HEK293 (cell line): Measurements from ENCODE around the gene RAD21L1.

Experiments used
- CTCF ChIA-PET: fragments of 350-600 bp; formaldehyde crosslinking; extraction: SDS; loops from one replicate; lab custom pipeline; 2021; ENCODE audit warnings: antibody characterized with exemption; lab: Yijun Ruan, JAX
- POLR2A ChIA-PET: fragments of 300-600 bp; formaldehyde crosslinking; extraction: SDS; loops from one replicate; lab custom pipeline; 2020; ENCODE audit warnings: antibody characterized with exemption, inconsistent platforms; lab: Yijun Ruan, JAX
- H3K27ac ChIP-seq: fragments of 200-500 bp; sonication (Bioruptor generic); 2 replicates; pipeline ENCODE4 v1.5.1; 2014; ENCODE audit warnings: low read depth, low read length, control low read depth, inconsistent platforms; ENCODE audit errors: extremely low read depth
- H3K36me3 ChIP-seq, 2 experiments: fragments of 200-500 bp in 1 of 2; sonication (Bioruptor generic) in 1 of 2; 1 replicate in 1 of 2; 2 replicates in 1 of 2; pipeline ENCODE4 v1.5.1; 2014 to 2017; ENCODE audit warnings: inconsistent platforms in 2 of 2, low read length in 2 of 2; ENCODE audit not compliant: control insufficient read depth in 2 of 2, insufficient read depth in 1 of 2
- H3K4me1 ChIP-seq: fragments of 200-500 bp; sonication (Bioruptor generic); 2 replicates; pipeline ENCODE4 v1.5.1; 2014; ENCODE audit warnings: mild to moderate bottlenecking, low read length, inconsistent platforms; ENCODE audit not compliant: control insufficient read depth, insufficient read depth
- H3K4me3 ChIP-seq: 2 replicates; pipeline ENCODE4 v1.5.1; 2011; ENCODE audit warnings: low read depth, mild to moderate bottlenecking, control low read depth, low read length, moderate library complexity
- H3K9me3 ChIP-seq: fragments of 200-500 bp; sonication (Bioruptor generic); 2 replicates; pipeline ENCODE4 v1.5.1; 2014; ENCODE audit warnings: low read depth, low read length, inconsistent platforms; ENCODE audit not compliant: control insufficient read depth, insufficient read depth
- BCL11B ChIP-seq: fragments of 450-650 bp; formaldehyde crosslinking; IDR thresholded peaks from 2 replicates; pipeline ENCODE4 v1.5.1; 2016; ENCODE audit warnings: low read depth, missing biosample characterization, missing genetic modification characterization
- GLI2 ChIP-seq: fragments of 450-650 bp; formaldehyde crosslinking; IDR thresholded peaks from 2 replicates; pipeline ENCODE4; 2017; ENCODE audit warnings: missing biosample characterization, missing genetic modification characterization, low read depth, borderline replicate concordance
- SCRT1 ChIP-seq: fragments of 450-650 bp; formaldehyde crosslinking; IDR thresholded peaks from 2 replicates; pipeline ENCODE4 v1.5.1; 2016; ENCODE audit warnings: missing biosample characterization, missing genetic modification characterization, borderline replicate concordance
- ZNF114 ChIP-seq: fragments of 450-650 bp; formaldehyde crosslinking; IDR thresholded peaks from 2 replicates; pipeline ENCODE4 v1.5.0; 2017; ENCODE audit warnings: missing biosample characterization, missing genetic modification characterization
- ZNF155 ChIP-seq: fragments of 450-650 bp; formaldehyde crosslinking; IDR thresholded peaks from 2 replicates; pipeline ENCODE4 v1.5.1; 2016; ENCODE audit warnings: missing biosample characterization, missing genetic modification characterization
- ZNF184 ChIP-seq: fragments of 450-650 bp; IDR thresholded peaks from 2 replicates; pipeline ENCODE4 v1.5.1; 2018; ENCODE audit warnings: missing biosample characterization, mild to moderate bottlenecking, missing genetic modification characterization
- ZNF239 ChIP-seq: fragments of 450-650 bp; formaldehyde crosslinking; IDR thresholded peaks from 2 replicates; pipeline ENCODE4 v1.5.1; 2016; ENCODE audit warnings: missing biosample characterization, missing genetic modification characterization
- ZNF24 ChIP-seq: fragments of 450-650 bp; formaldehyde crosslinking; IDR thresholded peaks from 2 replicates; pipeline ENCODE4 v1.5.1; 2016; ENCODE audit warnings: missing biosample characterization, missing genetic modification characterization
- ZNF248 ChIP-seq: fragments of 450-650 bp; formaldehyde crosslinking; IDR thresholded peaks from 2 replicates; pipeline ENCODE4 v1.5.1; 2017; ENCODE audit warnings: missing biosample characterization, missing genetic modification characterization
- ZNF416 ChIP-seq: fragments of 450-650 bp; formaldehyde crosslinking; IDR thresholded peaks from 2 replicates; pipeline ENCODE4 v1.5.1; 2016; ENCODE audit warnings: missing biosample characterization, missing genetic modification characterization
- ZNF501 ChIP-seq: fragments of 450-650 bp; formaldehyde crosslinking; IDR thresholded peaks from 2 replicates; pipeline ENCODE4 v1.5.1; 2016; ENCODE audit warnings: missing biosample characterization, missing genetic modification characterization
- ZNF548 ChIP-seq: fragments of 450-650 bp; formaldehyde crosslinking; IDR thresholded peaks from 2 replicates; pipeline ENCODE4 v1.5.1; 2016; ENCODE audit warnings: missing biosample characterization, missing genetic modification characterization
- ZNF624 ChIP-seq: fragments of 450-650 bp; formaldehyde crosslinking; IDR thresholded peaks from 2 replicates; pipeline ENCODE4 v1.5.1; 2017; ENCODE audit warnings: missing biosample characterization, missing genetic modification characterization
- ZNF76 ChIP-seq: fragments of 450-650 bp; formaldehyde crosslinking; IDR thresholded peaks from 2 replicates; pipeline ENCODE4; 2016; ENCODE audit warnings: low read depth, missing biosample characterization, missing genetic modification characterization, borderline replicate concordance
- ZSCAN23 ChIP-seq: fragments of 450-650 bp; formaldehyde crosslinking; IDR thresholded peaks from 2 replicates; pipeline ENCODE4 v1.5.1; 2016; ENCODE audit warnings: missing biosample characterization, missing genetic modification characterization
- TF ChIP-seq, protein P1 (sequence below): fragments of 450-650 bp; formaldehyde crosslinking; IDR thresholded peaks from 2 replicates; pipeline ENCODE4 v1.5.1; 2016; ENCODE audit warnings: missing biosample characterization, missing genetic modification characterization
- TF ChIP-seq, protein P2 (sequence below): fragments of 450-650 bp; formaldehyde crosslinking; IDR thresholded peaks from 2 replicates; pipeline ENCODE4 v1.5.1; 2016; ENCODE audit warnings: missing biosample characterization, missing genetic modification characterization
- TF ChIP-seq, protein P3 (sequence below): fragments of 450-650 bp; formaldehyde crosslinking; IDR thresholded peaks from 2 replicates; pipeline ENCODE4 v1.5.1; 2017; ENCODE audit warnings: missing biosample characterization, missing genetic modification characterization
- TF ChIP-seq, protein P4 (sequence below): fragments of 450-650 bp; formaldehyde crosslinking; IDR thresholded peaks from 2 replicates; pipeline ENCODE4 v1.5.1; 2016; ENCODE audit warnings: missing biosample characterization, missing genetic modification characterization
- TF ChIP-seq, protein P5 (sequence below): fragments of 450-650 bp; formaldehyde crosslinking; IDR thresholded peaks from 2 replicates; pipeline ENCODE4 v1.5.1; 2016; ENCODE audit warnings: missing biosample characterization, missing genetic modification characterization
- TF ChIP-seq, protein P6 (sequence below): fragments of 450-650 bp; formaldehyde crosslinking; IDR thresholded peaks from 2 replicates; pipeline ENCODE4 v1.5.1; 2016; ENCODE audit warnings: missing biosample characterization, missing genetic modification characterization

The RAD21L1 gene

DNA sequence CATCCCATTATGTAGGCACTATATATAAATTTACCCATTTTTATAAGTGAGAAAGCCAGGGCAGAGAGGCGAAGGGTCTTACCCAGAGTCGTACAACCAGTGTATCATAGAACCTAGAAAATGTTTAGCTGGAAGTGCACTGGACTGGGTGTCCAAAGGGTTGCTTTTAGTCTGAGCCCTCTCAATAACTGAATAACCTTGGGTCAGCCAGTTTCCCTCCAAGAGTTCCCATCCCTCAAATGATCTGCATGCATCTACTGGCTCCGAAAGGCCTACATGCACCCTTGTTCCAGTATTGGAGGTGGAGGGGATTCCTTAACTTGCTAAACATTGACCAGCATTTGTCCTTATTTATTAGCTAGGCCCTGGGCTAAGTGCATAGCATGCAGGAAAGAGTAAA, 44.0 kb downstream of the RAD21L1 start:
- no peak overlapping the region for H3K27ac ChIP-seq
- no peaks in the 10 kb centered on the region for H3K9me3 ChIP-seq
- no peak overlapping the region for H3K4me3 ChIP-seq
- TF ChIP-seq, protein P1, sequence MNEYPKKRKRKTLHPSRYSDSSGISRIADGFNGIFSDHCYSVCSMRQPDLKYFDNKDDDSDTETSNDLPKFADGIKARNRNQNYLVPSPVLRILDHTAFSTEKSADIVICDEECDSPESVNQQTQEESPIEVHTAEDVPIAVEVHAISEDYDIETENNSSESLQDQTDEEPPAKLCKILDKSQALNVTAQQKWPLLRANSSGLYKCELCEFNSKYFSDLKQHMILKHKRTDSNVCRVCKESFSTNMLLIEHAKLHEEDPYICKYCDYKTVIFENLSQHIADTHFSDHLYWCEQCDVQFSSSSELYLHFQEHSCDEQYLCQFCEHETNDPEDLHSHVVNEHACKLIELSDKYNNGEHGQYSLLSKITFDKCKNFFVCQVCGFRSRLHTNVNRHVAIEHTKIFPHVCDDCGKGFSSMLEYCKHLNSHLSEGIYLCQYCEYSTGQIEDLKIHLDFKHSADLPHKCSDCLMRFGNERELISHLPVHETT, result no peak
- TF ChIP-seq, protein P2, sequence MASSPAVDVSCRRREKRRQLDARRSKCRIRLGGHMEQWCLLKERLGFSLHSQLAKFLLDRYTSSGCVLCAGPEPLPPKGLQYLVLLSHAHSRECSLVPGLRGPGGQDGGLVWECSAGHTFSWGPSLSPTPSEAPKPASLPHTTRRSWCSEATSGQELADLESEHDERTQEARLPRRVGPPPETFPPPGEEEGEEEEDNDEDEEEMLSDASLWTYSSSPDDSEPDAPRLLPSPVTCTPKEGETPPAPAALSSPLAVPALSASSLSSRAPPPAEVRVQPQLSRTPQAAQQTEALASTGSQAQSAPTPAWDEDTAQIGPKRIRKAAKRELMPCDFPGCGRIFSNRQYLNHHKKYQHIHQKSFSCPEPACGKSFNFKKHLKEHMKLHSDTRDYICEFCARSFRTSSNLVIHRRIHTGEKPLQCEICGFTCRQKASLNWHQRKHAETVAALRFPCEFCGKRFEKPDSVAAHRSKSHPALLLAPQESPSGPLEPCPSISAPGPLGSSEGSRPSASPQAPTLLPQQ (tag by site-specific recombination), result no peak
- TF ChIP-seq, protein P3, sequence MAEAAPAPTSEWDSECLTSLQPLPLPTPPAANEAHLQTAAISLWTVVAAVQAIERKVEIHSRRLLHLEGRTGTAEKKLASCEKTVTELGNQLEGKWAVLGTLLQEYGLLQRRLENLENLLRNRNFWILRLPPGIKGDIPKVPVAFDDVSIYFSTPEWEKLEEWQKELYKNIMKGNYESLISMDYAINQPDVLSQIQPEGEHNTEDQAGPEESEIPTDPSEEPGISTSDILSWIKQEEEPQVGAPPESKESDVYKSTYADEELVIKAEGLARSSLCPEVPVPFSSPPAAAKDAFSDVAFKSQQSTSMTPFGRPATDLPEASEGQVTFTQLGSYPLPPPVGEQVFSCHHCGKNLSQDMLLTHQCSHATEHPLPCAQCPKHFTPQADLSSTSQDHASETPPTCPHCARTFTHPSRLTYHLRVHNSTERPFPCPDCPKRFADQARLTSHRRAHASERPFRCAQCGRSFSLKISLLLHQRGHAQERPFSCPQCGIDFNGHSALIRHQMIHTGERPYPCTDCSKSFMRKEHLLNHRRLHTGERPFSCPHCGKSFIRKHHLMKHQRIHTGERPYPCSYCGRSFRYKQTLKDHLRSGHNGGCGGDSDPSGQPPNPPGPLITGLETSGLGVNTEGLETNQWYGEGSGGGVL (tag by site-specific recombination), result no peak
- no peak for TF ChIP-seq ZNF239
- no peak for TF ChIP-seq ZNF624 (tag by site-specific recombination)
- TF ChIP-seq ZNF114, result no peak
- TF ChIP-seq ZNF416 (tag by site-specific recombination), result no peak
- TF ChIP-seq ZNF248 (tag by site-specific recombination), result no peak
- TF ChIP-seq GLI2 (tag by site-specific recombination), result no peak
- TF ChIP-seq ZSCAN23 (tag by site-specific recombination), result no peak
- TF ChIP-seq ZNF501 (tag by site-specific recombination), result no peak
- TF ChIP-seq ZNF155 (tag by site-specific recombination), result no peak
- TF ChIP-seq ZNF548 (tag by site-specific recombination), result no peak
- no peak for TF ChIP-seq ZNF24 (tag by site-specific recombination)
- TF ChIP-seq, protein P4, sequence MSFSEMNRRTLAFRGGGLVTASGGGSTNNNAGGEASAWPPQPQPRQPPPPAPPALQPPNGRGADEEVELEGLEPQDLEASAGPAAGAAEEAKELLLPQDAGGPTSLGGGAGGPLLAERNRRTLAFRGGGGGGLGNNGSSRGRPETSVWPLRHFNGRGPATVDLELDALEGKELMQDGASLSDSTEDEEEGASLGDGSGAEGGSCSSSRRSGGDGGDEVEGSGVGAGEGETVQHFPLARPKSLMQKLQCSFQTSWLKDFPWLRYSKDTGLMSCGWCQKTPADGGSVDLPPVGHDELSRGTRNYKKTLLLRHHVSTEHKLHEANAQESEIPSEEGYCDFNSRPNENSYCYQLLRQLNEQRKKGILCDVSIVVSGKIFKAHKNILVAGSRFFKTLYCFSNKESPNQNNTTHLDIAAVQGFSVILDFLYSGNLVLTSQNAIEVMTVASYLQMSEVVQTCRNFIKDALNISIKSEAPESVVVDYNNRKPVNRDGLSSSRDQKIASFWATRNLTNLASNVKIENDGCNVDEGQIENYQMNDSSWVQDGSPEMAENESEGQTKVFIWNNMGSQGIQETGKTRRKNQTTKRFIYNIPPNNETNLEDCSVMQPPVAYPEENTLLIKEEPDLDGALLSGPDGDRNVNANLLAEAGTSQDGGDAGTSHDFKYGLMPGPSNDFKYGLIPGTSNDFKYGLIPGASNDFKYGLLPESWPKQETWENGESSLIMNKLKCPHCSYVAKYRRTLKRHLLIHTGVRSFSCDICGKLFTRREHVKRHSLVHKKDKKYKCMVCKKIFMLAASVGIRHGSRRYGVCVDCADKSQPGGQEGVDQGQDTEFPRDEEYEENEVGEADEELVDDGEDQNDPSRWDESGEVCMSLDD (tag by site-specific recombination), result no peak
- CTCF ChIA-PET, result interaction anchor here (0.6 kb wide), 1 partner anchor 197 kb away, joined by 3 read pairs; the partner anchor contains the start of gene NSFL1C
- peaks cover 0 to 23% of the 10 kb centered on the region in 2 experiments; a peak in 1 of 3 replicates for H3K36me3 ChIP-seq
- peaks cover 7% of the 10 kb centered on the region for H3K4me1 ChIP-seq
- POLR2A ChIA-PET, result interaction anchor here (0.6 kb wide), 1 partner anchor 1258 kb away, joined by 6 read pairs; no protein-coding TSS in a partner anchor

DNA sequence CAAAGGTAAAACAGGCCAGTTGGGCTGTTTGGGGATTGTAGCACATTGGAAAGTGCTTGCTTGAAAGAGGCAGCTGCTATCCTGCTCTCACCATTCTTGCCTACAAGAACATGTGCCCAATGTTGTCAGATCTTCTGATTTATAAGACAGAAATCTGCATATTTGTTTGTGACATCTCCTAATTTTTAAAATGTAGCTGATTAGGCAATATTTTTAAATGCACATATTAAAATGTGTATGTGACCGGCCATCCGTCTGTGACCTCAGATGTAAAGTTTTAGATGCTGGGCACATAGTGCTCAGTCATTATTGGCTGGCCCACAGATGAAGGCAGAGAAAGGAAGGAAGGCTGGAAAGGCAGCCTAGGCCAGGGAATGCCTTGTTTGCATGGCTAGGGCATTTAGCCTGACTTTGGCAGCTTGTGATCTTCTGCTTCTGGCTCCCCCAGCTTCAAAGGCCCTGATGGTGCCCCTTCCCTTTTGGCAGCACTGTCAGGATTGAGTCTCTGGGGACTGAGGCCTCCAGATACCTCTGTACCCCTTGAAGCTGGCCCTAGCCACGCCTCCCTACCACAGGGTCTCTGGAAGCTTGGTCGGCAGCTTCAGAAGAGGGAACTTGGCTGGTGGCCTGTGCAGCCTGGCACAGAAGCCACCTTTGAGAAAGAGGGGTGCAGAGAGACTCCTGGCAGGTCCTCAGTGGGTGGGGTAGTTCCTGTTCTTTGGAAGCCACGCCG, 46.7 kb downstream of the RAD21L1 start:
- H3K9me3 ChIP-seq, result no peaks in the 10 kb centered on the region
- H3K36me3 ChIP-seq, result peaks cover 0 to 23% of the 10 kb centered on the region in 2 experiments; a peak in 1 of 3 replicates
- H3K4me1 ChIP-seq, result no peaks in the 10 kb centered on the region
- no peak overlapping the region for H3K4me3 ChIP-seq
- no peak overlapping the region for H3K27ac ChIP-seq
- ChIA-PET CTCF (interaction anchor here (1.0 kb wide), 1 partner anchor 198 kb away, joined by 3 read pairs; no protein-coding TSS in a partner anchor), POLR2A (interaction anchor here (0.5 kb wide), 1 partner anchor 62 kb away, joined by 3 read pairs; no protein-coding TSS in a partner anchor)
- TF ChIP-seq BCL11B (no peak), SCRT1 (tag by site-specific recombination) (no peak), ZNF155 (tag by site-specific recombination) (no peak), ZNF184 (no peak), ZNF416 (tag by site-specific recombination) (no peak), ZNF76 (tag by site-specific recombination) (no peak)
- TF ChIP-seq, protein P5, sequence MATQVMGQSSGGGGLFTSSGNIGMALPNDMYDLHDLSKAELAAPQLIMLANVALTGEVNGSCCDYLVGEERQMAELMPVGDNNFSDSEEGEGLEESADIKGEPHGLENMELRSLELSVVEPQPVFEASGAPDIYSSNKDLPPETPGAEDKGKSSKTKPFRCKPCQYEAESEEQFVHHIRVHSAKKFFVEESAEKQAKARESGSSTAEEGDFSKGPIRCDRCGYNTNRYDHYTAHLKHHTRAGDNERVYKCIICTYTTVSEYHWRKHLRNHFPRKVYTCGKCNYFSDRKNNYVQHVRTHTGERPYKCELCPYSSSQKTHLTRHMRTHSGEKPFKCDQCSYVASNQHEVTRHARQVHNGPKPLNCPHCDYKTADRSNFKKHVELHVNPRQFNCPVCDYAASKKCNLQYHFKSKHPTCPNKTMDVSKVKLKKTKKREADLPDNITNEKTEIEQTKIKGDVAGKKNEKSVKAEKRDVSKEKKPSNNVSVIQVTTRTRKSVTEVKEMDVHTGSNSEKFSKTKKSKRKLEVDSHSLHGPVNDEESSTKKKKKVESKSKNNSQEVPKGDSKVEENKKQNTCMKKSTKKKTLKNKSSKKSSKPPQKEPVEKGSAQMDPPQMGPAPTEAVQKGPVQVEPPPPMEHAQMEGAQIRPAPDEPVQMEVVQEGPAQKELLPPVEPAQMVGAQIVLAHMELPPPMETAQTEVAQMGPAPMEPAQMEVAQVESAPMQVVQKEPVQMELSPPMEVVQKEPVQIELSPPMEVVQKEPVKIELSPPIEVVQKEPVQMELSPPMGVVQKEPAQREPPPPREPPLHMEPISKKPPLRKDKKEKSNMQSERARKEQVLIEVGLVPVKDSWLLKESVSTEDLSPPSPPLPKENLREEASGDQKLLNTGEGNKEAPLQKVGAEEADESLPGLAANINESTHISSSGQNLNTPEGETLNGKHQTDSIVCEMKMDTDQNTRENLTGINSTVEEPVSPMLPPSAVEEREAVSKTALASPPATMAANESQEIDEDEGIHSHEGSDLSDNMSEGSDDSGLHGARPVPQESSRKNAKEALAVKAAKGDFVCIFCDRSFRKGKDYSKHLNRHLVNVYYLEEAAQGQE (tag by site-specific recombination), result no peak
- TF ChIP-seq, protein P6, sequence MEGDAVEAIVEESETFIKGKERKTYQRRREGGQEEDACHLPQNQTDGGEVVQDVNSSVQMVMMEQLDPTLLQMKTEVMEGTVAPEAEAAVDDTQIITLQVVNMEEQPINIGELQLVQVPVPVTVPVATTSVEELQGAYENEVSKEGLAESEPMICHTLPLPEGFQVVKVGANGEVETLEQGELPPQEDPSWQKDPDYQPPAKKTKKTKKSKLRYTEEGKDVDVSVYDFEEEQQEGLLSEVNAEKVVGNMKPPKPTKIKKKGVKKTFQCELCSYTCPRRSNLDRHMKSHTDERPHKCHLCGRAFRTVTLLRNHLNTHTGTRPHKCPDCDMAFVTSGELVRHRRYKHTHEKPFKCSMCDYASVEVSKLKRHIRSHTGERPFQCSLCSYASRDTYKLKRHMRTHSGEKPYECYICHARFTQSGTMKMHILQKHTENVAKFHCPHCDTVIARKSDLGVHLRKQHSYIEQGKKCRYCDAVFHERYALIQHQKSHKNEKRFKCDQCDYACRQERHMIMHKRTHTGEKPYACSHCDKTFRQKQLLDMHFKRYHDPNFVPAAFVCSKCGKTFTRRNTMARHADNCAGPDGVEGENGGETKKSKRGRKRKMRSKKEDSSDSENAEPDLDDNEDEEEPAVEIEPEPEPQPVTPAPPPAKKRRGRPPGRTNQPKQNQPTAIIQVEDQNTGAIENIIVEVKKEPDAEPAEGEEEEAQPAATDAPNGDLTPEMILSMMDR (tag by site-specific recombination), result no peak
